ENCODE results near the gene FAM53B. TPM values are rescaled to one million over a fixed set of nuclear protein-coding genes. Genes with fewer than 3 reads are reported as not detected.

FAM53B gene
- total RNA-seq, 1 experiment from 2014 or later: 9.4 TPM

DNA sequence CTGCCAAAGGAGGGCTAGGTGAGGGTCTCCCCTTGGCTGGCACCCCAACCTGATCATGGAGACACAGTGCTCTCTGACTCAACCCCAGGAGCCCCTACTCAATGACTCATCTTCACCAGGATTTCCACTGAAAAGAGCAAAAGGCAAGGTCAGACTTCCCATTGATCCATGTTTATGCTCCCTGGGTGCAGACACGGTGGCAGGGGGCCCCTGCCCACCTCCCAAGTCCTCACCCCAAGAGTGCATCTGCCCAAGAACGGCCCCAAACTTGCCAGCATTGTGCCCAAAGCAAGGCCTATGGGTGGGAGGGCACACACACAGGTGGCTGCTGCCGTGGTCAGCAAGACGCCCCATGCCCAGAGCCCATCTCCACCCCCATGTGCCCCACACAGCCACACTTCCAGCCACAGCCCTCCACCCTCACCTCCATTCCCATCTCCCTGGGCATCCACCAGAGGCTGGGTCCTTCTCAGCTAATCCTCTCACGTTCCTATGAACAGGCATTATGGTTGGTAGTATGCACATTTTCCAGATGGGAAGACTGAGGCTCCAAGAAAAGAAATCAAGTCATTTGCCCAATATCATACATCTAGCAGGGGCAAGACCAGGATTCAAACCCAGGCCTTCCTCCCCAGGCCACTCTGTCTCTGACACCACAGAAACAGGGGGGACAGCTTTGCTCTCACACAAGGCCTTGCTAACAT, 31.3 kb downstream of the FAM53B start:
- DNase-seq: no peak
- no peaks in the 10 kb centered on the region for H3K27me3 ChIP-seq
- no peaks in the 10 kb centered on the region for H3K9me3 ChIP-seq (replicated peaks)
- no peak overlapping the region for H3K27ac ChIP-seq
- peaks cover under 1% of the 10 kb centered on the region; the same call in 1 of the 2 replicates for H3K4me1 ChIP-seq
- no peak overlapping the region for H3K4me3 ChIP-seq
- no peaks in the 10 kb centered on the region for H3K36me3 ChIP-seq

- H3K4me1 ChIP-seq: no peaks in the 10 kb centered on the region
- H3K36me3 ChIP-seq: no peaks in the 10 kb centered on the region
- DNase-seq: no peak
- no peaks in the 10 kb centered on the region for H3K27me3 ChIP-seq
- no peak overlapping the region for H3K27ac ChIP-seq
- no peak overlapping the region for H3K4me3 ChIP-seq
- H3K9me3 ChIP-seq (replicated peaks): no peaks in the 10 kb centered on the region
These were observed 33.0 kb downstream of the FAM53B start for GRCh38 chr10:124711145-124711544.

- H3K27me3 ChIP-seq: no peaks in the 10 kb centered on the region
- no peak overlapping the region for H3K4me3 ChIP-seq
- no peaks in the 10 kb centered on the region for H3K4me1 ChIP-seq
- H3K36me3 ChIP-seq: no peaks in the 10 kb centered on the region
- no peaks in the 10 kb centered on the region for H3K9me3 ChIP-seq (replicated peaks)
- no peak overlapping the region for H3K27ac ChIP-seq
- no peak for DNase-seq
These were observed 33.8 kb downstream of the FAM53B start for GRCh38 chr10:124710266-124710881.

DNA sequence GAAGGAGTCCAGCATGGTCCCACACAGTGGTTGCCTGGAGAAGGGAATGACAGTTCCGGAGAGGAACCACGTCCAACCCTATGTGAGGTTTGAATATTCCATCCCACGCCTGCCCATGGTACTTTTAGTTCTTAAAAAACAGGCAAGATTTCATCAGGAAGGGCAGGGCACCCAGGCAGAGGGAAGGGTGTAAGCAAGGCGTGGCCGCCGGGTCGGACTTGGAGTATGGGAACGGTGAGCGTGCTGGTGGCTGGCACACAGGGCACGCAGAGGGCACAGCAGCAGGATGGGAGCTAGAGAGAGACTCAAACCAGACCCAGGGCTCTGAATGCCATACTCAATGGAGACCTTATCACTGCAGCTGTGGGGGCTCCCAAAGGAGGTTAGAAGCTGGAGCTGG, 34.3 kb downstream of the FAM53B start:
- H3K4me3 ChIP-seq: no peak overlapping the region
- DNase-seq: no peak
- H3K4me1 ChIP-seq: no peaks in the 10 kb centered on the region
- H3K27me3 ChIP-seq: no peaks in the 10 kb centered on the region
- no peaks in the 10 kb centered on the region for H3K36me3 ChIP-seq
- no peak overlapping the region for H3K27ac ChIP-seq
- no peaks in the 10 kb centered on the region for H3K9me3 ChIP-seq (replicated peaks)

- peak in 1 of 2 experiments; percentile 9 for DNase-seq
- no peak overlapping the region for H3K27ac ChIP-seq
- H3K36me3 ChIP-seq: no peaks in the 10 kb centered on the region
- H3K4me1 ChIP-seq: no peaks in the 10 kb centered on the region
- no peak overlapping the region for H3K4me3 ChIP-seq
- no peaks in the 10 kb centered on the region for H3K27me3 ChIP-seq
- H3K9me3 ChIP-seq (replicated peaks): no peaks in the 10 kb centered on the region
These were observed 35.2 kb downstream of the FAM53B start for GRCh38 chr10:124708922-124709520.

GRCh38 chr10:124708246-124708779, 35.9 kb downstream of the FAM53B start:
- Histone ChIP-seq H3K27ac (no peak overlapping the region), H3K36me3 (no peaks in the 10 kb centered on the region), H3K4me3 (no peak overlapping the region), H3K27me3 (no peaks in the 10 kb centered on the region), H3K4me1 (no peaks in the 10 kb centered on the region), H3K9me3 (replicated peaks) (no peaks in the 10 kb centered on the region)
- DNase-seq: no peak

GRCh38 chr10:124707551-124707950, 36.6 kb downstream of the FAM53B start:
- no peak for DNase-seq
- Histone ChIP-seq H3K36me3 (no peaks in the 10 kb centered on the region), H3K4me3 (no peak overlapping the region), H3K4me1 (no peaks in the 10 kb centered on the region), H3K27ac (no peak overlapping the region), H3K9me3 (replicated peaks) (no peaks in the 10 kb centered on the region), H3K27me3 (no peaks in the 10 kb centered on the region)

DNA sequence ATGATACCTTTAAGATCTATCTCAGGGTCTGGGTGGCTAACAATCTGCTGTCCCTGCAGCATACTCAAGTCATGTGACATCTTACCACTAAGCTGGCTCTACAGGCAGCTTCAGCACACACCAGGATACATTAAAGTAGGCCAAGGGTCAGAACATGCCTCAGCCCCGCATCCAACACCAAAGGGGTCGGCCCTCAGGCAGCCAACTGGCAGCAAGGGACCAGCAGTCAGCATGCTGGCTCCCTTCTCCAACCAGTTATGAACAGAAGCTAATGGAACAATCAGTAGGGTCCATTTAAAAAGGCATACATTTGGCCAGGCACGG, 37.1 kb downstream of the FAM53B start:
- no peak overlapping the region for H3K4me3 ChIP-seq
- no peaks in the 10 kb centered on the region for H3K4me1 ChIP-seq
- H3K9me3 ChIP-seq (replicated peaks): no peaks in the 10 kb centered on the region
- no peak overlapping the region for H3K27ac ChIP-seq
- DNase-seq: no peak
- H3K27me3 ChIP-seq: no peaks in the 10 kb centered on the region
- no peaks in the 10 kb centered on the region for H3K36me3 ChIP-seq

DNA sequence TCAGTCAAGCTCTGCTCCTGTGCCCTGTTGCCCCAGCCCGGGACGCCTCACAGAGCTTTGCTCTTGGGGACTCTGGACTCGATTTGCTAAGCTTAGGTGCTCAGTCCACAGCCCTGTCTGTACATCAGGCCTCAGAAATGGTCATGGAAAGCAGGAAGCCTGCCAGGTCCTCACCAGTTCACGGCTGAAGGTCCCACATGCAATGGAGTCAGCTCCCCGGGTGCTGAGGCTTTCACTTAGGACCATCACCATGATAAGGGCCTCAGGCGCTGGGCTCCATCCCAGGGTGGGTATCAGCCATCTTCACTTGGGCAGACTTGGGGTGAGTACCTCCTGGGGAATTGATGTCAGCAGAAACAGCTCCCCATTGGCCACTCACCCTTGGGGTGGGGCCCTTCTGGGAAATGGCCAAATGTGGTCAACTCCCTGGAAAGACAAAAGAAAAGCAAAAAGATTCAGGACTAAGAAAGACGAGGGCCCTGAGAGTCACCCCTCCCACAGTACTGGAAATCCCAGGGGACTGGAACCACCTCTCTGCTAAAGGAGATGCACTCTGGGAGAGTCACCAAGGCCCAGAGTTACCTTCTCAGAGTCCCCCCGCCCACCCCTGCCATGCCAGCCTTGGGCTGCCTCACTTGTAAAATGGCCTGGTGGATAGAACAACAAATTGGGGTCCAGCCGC, 37.6 kb downstream of the FAM53B start:
- no peak overlapping the region for H3K4me3 ChIP-seq
- H3K27ac ChIP-seq: no peak overlapping the region
- H3K9me3 ChIP-seq (replicated peaks): no peaks in the 10 kb centered on the region
- H3K36me3 ChIP-seq: no peaks in the 10 kb centered on the region
- H3K27me3 ChIP-seq: no peaks in the 10 kb centered on the region
- H3K4me1 ChIP-seq: no peaks in the 10 kb centered on the region
- no peak for DNase-seq

DNA sequence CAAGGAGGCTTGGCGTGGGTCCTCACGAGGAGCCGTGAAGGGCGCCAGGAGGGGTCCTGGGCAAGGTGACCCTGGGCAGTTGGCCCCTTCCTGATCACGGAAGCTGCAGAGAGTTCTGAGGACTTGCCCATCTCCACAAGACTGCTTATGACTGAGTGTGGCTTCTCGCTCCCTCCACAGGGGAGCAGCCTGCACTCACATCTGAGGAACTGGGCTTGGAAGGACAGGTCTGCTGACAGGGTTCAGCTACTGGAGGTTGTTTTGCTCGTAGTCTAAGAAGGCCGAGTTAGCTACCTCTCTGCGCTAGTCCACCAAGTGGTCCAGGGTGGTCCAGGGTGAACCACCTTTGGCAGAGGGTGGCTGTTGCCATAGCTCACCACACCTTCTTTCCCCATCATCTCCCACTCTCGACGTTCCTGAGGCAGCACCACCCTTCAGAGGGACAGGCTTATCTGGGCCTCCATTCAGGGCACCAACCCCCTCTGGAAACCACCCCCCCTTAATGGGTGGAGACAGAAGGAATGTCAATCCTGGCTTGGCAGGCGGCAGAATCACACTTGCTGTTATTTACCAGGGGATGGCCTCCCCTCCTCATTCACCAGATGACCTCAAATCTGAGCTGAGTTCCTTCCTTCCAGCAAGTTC, 38.2 kb downstream of the FAM53B start:
- Histone ChIP-seq H3K27me3 (no peaks in the 10 kb centered on the region), H3K9me3 (replicated peaks) (no peaks in the 10 kb centered on the region), H3K36me3 (no peaks in the 10 kb centered on the region), H3K4me1 (no peaks in the 10 kb centered on the region), H3K4me3 (no peak overlapping the region), H3K27ac (no peak overlapping the region)
- no peak for DNase-seq

DNA sequence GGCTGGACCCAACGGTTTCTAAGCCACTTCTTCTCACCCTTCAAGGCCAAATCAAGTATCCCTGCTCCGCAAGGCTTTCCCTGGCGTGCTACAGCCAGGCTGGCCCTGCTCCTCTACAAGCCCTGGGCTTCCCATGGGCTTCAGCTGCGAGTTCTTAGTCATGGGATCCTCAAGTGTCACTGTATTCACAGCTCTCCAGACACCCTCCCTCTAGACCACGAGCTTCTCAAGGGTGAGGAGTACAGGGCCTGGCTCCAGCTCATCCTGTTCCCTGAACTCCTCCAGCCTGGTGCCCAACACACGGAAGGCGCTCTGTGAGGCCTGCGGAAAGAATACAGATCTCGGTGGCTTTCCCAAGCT, 38.8 kb downstream of the FAM53B start:
- Histone ChIP-seq H3K36me3 (no peaks in the 10 kb centered on the region), H3K4me3 (no peak overlapping the region), H3K9me3 (replicated peaks) (no peaks in the 10 kb centered on the region), H3K27me3 (no peaks in the 10 kb centered on the region), H3K27ac (no peak overlapping the region), H3K4me1 (no peaks in the 10 kb centered on the region)
- no peak for DNase-seq

DNA sequence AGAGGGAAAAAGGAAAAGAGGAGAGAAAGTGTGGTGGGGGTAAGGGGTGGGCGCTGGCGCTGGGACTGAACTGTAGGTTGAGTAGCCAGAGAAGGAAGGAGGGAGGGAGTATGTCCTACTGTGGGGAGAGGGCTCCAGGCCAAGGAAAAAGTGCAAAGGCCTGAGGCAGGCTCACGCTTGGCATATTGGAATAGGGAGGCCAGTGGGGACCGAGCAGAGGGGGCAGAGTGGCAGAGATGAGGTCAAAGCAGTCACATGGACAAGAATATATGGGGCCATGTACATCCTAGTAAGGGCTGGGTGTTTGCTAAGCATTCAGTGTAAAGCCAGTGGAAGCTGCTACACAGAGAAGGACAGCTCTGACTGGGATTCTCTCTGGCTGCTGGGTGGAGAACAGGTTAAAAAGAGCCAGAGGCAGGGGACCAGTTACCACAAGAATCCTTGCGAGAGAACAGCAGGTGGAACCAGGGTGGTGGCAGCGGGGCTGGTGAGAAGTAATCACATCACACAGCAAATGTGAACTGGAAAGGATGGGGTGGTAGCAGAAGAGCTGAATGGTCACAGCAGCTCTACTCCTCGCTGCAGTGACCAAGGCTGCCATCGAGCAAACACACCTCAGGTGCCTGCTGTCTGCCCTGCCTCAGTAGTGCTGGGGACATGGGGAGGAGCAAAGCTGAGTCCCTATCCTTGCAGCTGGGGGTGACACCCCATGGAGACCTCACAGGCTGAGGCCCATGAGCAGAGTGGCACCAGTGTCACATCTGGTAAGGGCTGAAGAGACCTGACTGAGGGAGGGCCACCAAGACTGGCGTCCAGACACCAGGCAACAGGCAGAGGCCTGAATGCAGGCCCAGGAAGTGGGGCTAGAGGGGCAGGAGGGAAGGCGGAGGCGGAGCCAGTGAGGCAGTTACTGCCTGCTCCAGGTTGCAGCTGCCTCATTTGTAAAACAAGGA, 39.5 kb downstream of the FAM53B start:
- no peak for DNase-seq
- Histone ChIP-seq H3K4me3 (no peak overlapping the region), H3K36me3 (no peaks in the 10 kb centered on the region), H3K27ac (no peak overlapping the region), H3K9me3 (replicated peaks) (no peaks in the 10 kb centered on the region), H3K4me1 (no peaks in the 10 kb centered on the region), H3K27me3 (no peaks in the 10 kb centered on the region)

DNA sequence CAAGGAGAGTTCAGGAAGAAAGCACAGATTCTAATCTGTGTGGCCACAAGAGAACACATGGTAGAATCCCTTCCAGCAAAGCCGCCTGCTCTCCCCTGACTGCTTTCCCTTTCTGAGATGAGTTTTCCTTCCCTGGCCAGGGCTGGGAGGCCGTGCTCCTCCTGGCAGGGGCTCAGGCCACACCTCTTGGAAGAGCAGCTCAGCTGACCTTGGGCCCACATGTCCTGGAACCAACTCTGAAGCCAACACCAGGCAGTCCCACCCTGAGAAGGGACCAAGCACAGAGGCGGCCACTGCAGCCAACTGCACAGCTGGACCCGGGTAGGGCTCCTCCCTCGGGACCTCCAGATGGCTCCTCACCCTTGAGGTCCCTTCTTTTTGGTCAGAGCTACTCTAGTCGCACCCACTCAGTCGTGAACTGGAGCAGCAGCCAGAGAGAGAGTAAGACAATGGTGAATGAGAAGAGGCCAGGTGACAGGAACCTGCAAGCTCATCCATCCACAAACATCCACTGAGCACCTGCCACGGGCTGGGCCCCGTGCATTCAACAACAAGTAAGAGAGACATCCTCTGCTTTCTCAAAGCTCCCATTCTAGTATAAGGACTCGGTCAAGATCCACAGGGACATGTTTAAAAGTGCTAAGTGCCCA, 40.3 kb downstream of the FAM53B start:
- H3K27me3 ChIP-seq: no peaks in the 10 kb centered on the region
- H3K27ac ChIP-seq: no peak overlapping the region
- H3K4me3 ChIP-seq: no peak overlapping the region
- H3K36me3 ChIP-seq: no peaks in the 10 kb centered on the region
- H3K9me3 ChIP-seq (replicated peaks): no peaks in the 10 kb centered on the region
- DNase-seq: no peak
- no peaks in the 10 kb centered on the region for H3K4me1 ChIP-seq

Measured in SJCRH30 (cell line).